Inferior parietal cortex (tissue), 1 donor: ENCODE results near the gene TXLNG.

Source experiments
- DNase-seq: peaks from one replicate; pipeline ENCODE4 v3.0.0-alpha.2; 2016; ENCODE audit errors: extremely low spot score

Gene TXLNG

DNA sequence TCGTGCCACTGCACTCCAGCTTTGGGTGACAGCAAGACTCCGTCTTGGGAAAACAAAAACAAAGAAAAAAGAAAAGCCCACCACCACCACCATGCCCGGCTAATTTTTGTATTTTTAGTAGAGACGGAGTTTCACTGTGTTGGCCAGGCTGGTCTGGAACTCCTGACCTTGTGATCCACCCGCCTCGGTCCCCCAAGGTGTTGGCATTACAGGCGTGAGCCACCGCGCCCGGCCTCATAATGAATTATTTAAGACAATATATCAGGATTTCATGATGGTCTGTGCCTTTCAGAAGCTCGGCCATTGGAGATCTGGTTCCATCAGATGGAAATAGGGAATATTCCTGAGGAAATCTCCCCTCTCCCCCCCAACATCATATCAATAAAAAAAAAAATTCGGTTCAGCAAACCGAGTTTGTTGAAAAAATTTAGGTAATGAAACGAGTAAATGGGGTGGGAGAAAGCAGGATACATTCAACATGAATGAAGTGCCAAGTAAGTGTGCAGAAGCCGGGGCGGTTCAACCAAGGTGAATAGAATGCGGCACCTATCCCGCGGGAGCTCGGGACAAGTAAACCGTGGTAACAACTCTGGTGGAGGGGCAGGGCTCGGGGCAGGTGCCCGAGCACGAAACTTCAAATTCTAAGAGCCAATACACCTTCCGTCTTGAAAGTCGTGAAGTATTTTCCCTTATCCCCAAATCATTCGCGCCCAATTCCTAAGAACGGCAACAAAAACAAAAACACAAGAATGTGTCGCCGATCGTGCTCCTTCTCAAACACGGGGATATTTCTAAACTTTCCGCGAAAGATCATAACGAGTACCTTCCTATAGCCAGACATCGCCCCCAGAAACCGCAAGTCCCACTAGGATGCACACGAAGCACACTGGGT is 773 bp upstream of the TXLNG start:
- no peak for DNase-seq

DNA sequence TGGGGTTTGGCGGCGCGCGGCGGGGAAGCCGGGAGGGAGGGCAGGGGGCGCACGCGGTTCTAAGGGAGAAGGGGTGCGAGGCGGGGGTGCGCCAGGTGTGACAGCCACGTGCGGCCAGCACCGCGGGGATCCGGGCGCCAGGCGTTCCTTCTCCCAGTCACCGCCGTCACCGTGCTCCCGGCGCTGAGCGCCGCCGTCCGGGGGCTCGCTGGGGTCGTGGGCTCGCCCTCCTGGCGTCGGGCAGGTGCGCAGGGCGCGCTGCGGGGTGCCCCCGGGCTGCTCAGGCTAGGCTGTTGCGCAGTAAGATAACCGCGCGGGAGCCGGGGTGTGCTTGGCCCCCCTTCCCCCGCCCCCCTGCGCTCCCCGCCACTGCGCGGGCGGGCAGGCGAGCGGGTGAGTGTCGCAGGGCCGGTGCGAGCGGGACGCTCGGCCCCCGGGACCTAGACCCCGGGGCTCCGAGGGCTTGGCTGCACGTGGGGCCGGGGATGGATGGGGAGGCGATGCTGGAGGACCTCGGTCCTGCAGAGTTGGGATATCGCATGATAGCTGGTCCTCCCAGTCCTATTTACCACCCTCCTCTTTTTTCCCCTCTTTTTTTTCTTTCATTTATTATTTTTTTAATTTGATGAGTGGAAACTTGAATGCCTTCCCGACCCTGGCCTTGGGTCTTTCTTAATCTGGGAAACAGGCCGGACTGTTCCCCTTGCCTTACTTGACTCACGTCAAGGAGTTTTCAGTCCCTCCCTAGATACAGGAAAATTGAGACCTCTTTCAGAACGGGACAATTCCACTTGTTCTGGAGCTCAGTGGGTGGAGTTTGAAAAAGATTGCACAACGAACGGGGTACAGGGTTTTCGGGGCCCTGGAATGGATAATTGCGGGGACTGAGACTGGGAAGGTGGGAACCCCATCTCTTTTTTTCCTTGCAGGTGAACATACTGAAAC is 797 bp downstream of the TXLNG start:
- DNase-seq, result no peak

DNA sequence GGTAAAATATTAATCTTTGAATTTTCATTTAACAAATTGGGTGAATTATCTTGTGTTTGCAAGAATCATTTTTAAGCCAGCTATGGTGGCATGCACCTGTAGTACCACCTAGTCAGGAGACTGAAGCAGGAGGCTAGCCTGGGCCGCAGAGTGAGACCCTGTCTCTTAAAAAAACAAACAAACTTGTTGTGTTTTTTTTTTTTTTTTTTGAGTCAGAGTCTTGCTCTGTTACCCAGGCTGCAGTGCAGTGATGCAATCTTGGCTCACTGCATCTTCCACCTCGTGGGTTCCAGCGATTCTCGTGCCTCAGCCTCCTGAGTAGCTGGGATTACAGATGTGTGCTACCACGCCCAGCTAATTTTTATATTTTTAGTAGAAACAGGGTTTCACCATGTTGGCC is 2.2 kb downstream of the TXLNG start:
- DNase-seq, result no peak

DNA sequence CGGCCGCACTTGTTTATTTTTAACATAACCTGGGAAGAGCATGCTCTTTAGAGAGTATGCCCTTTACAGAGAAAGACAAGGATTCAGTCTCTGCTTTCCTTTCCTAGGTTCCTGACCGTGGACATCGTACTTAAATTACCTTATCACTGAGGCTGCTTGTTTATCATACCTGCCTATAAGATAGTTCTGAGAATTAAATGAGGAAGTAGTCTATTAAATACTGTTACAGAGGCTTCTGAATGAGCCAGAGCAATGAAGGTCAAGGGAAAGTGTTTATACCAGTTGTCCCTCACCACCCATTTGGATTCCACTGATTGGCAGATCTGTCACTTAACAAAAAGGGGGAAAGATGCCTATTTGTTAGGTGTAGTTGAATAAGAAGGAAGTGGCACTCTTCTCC is 10.0 kb downstream of the TXLNG start:
- DNase-seq, result no peak

DNA sequence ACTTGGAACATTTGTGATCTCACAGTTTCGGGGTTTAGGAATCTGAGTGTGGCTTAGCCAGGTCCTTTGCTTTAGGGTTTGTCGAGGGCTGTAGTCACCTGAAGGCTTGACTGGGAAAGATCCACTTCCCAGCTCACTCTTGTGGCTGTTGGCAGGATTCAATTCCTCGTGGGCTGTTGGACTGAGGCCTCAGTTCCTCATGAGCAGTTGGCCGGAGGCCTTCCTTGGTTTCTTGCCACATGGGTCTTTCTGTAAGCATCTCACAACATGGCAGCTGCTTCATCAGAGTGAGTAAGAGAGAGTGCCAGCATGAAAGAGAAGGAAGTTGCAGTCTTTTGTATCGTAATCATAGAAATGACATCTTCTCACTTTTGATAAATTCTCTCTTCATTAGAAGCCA is 11.1 kb downstream of the TXLNG start:
- no peak for DNase-seq

DNA sequence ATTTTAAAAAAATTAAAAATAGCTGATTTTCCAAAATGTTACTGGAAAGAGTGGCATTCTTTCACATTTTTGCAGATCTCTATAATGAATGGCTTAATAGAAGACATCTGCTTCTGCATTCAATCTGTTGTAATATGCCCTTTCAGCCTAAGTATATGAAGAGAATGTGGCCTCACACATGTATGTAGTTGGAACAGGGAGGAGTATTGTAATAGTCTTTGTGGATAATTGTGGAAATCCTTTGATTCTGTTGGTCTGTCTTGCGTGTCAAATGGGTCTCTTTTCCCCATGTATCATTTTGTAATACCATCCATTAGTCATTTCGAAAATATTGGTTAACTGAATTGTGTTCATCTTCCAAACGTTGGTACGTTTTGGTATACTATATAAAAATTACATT is 11.6 kb downstream of the TXLNG start:
- no peak for DNase-seq

DNA sequence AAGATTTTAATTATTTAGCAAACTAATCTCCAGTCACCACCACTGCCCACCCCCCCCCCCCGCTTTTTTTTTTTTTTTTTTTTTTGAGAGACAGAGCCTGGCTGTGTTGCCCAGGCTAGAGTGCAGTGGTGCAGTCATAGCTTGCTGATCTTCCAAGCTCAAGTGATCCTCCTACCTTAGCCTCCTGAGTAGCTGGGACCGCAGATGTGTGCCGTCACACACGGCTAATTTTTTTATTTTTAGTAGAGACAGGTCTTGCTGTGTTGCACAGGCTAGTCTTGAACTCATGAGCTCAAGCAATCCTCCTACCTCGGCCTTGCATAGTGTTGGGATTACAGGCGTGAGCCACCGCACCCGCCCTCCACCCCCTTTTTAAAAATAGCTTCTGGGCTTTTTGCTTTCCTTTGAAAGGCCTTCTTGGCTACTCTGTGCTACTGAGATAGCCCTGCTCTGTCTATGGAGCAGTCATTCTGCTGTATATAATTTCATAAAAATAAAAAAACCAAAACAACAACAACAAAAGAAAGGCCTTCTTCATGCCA is 18.7 kb downstream of the TXLNG start:
- no peak for DNase-seq

DNA sequence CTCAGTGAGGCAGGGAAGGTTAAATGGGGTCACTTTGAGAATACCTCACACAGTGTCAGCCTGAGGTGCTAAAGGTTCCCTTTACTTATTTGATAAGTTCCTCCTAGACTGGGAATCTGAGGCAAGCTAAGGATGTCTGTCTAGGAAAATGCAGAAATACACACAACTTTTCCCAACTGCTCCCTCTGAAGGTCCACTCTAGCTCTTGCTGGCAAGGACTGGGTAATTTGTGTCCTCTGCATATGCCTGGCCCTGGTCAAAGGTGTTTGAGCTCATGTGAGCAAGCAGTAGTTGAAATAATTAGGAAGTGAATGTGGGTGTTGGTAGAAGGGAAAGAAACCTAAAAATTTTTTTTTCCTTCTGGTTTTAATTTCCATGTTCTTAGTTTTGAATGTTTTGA is 21.3 kb downstream of the TXLNG start:
- no peak for DNase-seq

DNA sequence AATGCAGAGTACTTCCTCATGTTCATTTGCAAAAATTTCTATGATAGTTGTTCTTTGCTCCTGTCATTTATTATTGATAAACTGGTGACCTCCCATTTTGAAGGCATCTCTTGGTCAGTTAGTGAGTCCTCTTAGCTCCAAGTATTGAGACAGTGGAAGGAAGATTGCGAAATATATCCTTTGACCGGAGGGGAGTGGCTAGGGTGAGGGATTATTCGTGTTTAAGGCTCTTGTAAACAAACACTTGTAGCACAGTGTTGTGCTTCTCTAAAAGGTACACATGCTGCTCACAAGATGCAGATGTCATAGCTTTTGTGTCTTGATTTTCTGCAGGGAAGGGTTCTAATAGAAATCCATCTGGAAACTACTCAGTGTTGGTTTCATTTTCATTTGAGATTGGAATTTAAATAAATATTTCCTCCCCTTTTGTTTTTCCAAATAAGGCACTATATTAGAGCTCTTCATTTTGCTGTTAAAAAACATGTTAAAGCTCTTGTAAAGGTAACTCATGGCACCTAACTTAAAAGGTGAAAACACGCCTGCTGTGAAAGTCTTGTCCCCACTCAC is 21.8 kb downstream of the TXLNG start:
- DNase-seq, result no peak

DNA sequence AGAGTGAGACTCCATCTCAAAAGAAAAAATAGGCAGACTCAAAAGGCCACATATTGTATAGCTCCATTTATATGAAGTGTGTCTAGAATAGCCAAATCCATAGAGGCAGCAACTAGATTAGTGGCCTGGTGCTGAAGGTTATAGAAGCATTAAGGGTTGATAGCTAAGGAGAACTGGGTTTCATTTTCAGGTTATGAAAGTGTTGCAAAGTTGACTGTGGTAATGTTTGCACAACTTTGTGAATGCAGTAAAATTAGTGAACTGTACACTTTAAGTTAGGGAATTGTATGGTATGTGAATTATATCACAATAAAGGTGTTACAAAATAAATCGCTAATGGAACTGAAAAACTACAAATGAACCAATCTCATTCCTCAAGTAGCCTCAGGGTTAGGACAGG is 28.3 kb downstream of the TXLNG start:
- DNase-seq, result no peak

DNA sequence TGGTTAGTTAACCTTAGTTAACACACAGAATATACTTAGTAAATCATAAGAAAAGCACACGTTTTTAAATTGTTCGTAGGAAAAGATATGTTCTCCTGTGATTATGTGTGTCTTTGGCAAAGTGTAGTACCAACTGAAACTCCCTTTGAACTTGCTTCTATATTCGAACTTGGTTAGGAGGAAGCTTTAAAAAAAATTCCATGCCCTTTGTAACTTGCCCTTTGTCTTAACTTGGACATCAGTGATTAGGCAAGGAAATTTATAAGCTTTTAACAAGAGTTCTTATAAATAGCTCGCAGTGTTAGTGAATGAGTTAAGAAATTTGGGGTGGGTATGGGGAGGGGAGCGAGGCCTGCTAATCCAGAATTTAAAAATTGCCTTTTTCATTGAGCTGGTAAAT is 33.4 kb downstream of the TXLNG start:
- DNase-seq, result no peak

DNA sequence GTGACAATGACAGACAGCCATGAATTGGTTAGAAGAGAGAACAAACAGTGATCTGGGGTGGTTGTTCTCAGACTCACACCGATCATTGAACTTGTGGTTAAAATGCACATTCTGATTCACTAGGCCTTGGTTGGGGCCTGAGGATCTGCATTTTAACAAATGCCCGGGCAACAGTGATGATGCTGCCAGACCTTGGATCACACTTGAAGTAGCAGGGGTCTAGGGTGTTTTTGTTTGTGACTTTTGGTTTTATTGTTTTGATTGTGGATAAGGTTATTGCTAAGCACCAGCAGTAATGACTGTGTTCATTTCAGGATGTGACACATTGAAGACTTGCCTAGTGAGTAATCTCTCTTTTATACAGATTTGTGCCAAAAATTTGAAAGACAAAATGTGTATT is 36.5 kb downstream of the TXLNG start:
- DNase-seq, result no peak

DNA sequence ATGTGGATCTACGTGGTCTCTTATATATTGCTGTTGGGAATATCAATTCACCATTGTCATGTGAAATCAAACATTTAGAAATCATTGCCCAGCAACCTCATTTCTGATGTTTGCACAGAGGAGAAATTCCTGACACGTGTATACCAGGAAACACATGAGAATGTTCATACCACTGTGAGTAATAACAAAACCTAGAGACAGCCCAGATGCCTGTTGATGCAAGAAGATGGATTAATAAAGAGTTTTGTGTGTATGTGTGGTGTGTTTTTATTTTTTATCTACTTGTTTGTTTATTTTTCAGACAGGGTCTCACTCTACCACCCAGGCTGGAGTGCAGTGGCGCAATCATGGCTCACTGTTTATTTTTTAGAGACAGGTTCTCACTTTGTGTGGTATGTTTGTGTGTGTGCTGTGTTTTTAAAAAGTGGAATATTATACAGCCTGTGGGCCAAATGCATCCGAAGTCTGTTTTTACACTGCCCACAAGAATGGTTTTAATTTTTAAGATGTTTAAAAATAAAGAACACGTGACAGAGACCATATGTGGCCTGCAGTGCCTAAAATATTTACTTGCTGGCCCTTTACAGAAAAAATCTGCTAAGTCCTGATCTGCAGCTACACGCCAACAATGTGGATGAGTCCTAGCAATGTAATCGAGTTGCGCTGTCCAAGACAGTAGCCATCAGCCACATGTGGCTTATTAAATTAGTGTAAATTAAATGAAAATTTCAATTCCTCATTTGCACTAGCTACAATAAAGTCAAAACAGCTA is 39.2 kb downstream of the TXLNG start:
- no peak for DNase-seq

DNA sequence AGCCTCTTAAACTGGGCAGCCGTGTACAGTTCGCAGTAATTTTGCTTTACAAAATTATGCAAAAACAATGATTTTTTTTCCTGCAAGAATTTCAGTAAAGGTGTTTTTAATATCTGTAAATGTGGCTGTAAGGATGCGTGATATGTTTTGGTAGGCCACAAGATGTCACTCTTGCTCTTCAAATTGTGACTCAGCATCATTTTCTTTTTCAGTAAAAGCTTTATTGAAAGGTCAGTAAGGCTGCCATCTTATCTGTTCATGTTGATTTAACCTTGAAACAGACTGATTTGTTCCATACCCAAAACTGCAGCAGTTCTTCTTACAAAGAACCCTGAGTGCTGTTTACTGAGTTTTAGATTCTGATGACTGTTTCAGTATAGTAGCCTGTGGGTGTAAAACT is 39.9 kb downstream of the TXLNG start:
- DNase-seq, result no peak

DNA sequence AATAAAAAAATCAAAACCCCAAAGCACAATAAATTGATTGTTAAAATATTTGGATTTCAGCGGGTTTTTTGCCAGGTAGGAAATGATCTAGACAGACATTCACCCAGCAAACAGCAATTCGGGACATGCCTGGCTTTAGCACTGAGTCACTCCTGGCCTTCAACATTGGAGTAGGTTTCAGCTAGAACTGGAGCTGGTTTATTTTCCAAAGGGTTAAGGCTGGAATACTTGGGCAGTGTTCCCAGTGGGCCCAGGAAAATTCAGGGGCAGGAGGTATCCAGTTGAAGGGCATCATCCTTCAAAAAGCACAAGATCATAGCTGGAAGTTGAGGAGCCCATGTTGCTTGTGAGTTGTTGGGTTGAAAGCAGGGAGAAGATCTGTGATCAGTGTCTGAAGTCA is 41.0 kb downstream of the TXLNG start:
- no peak for DNase-seq

DNA sequence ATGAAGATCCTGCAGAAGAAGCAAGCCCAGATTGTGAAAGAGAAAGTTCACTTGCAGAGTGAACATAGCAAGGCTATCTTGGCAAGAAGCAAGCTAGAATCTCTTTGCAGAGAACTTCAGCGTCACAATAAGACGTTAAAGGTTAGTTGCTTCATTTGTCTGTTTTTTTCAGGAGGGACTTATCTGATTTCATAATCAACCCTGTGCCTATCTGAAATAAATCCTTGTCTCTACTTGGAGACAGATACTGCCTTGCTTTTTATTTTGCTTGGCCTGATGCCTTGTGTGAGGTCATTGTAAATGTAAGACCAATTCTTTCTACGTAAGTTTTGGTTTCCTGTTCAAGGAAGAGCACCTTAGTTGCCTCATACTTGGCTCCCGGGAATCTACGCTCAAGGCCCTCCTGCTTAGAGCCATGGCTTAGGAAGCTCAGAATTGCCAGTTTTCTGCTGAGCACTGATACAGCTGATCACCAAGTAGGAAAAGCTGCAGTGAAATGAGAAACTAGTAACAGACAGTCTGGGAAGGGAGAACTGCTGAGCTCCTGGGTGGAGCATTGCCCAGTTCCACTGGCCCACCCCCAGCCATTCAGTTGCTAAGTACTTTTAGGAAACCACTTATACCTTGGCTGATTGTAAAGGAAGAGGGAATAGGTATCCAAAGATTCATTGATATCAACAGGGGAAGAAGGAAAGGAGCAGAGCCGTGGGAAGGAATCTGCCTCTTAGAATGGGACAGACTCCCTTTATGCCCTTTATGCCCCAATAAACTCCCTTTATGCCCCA is 42.0 kb downstream of the TXLNG start:
- no peak for DNase-seq

DNA sequence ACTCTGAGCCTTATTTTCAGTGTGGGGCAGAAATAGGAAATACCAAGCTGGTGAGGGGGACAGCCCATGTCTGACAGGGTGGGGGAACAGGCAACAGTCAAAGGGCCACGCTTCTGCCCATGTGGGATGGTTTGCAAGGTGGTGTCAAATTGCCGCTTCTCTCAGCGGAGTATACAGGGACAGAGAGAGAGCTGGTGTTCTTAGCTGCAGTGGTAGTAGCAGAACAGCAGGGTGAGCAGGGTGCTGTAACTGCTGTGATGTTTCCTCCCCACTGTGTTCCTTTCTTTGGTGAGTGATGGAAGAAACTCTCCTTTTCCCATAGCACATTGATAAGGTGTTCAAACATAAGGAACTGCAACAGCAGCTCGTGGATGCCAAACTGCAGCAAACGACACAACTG is 46.0 kb downstream of the TXLNG start:
- DNase-seq, result no peak

DNA sequence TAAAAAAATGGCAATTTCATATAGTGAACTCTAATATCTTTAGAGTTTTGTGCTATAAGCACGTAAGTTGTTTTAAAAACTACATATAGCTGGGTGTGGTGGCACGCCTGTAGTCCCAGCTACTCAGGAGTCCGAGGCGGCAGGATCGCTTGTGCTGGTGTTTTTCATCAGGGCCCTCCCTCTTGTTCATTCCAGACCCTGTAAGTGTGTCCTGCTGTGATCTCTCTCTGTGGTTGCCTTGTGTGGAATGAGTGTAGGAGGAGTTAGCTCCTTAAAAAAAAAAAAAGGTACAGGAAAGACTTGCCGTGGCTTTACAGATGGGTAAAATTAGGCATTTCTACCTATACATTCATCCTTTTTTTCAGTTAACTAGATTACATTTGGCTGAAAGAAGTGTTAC is 48.5 kb downstream of the TXLNG start:
- no peak for DNase-seq

DNA sequence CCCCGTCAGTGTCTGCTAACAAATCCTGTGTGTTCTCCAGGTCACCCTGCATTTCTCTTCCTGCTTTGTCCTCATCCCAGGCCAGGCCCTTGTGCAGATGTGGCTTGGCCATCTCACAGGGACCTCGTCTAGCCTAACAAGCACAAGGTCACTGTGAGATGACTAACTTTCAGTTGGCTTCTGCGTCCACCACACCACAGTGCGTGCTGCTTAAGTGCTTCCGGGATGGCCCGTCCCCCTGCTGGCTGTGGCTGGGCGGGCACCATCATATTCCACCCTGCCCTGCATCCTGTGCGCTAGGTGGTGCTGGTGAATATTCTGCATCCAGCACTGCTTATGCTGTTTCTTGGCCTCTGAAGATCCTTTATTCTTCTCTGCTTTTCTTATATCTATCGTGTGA is 50.1 kb downstream of the TXLNG start:
- DNase-seq, result no peak

DNA sequence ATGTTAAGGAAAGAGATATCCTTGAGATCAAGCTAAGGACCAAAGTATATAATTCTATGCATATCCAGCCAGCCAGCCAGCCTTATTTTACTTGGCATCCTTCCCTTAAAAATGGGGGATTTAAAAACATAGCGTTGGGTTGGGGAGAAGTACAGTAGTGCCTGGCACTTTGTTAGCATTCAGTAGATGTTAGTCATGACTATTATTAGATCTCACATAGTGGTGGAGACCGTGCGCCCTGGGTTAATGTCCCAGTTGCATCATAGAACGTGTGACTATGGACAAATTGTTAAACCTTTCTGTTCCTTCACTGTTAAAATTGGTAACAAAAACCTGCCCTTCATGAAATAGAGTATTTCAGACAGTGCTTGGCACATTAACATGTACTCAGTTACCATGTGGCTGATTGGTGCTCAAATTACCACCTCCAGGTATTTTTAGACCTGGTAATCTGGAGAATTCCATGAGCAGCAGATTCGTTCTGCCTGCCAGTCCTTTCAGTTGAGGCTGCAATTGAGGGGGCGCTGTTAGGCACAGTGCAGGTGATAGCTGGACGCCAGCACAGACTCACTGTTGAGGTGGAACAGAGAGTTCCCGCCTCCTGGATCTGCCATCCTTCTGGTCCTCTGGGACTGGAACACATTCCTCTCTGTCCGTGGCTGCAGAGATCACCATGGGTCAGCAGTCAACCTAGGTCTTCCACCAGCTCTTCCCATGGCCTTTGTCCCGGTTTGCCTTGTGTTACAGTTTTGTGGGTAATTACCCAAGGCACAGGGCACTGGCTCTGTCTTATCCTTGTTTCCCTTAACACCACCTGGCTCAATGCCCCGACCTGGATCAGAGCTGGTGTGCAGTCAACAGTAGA is 52.2 kb downstream of the TXLNG start:
- no peak for DNase-seq
